Subcutaneous adipose tissue (tissue), 4 donors: ENCODE data around the gene SEMA4D. TPM values are rescaled to one million over a fixed set of nuclear protein-coding genes. Genes with fewer than 3 reads are reported as not detected.

Experiments used
- total RNA-seq, 4 donors: library from RNA; depleted of rRNA; stranded (reverse); fragments of >200 nt; gene quantifications; one replicate each; pipeline ENCODE4 v1.1.0, GENCODE V29; 2016
- TF ChIP-seq, protein P1 (sequence below): fragments of 450-650 bp; IDR thresholded peaks from one replicate; pipeline ENCODE4 v1.5.1; 2016; ENCODE audit warnings: low read depth, mild to moderate bottlenecking, control low read depth, antibody characterized with exemption, moderate library complexity

Gene SEMA4D
- total RNA-seq, 4 donors from 2014 or later: 6.0 to 18.3 (median 10.9) TPM

DNA sequence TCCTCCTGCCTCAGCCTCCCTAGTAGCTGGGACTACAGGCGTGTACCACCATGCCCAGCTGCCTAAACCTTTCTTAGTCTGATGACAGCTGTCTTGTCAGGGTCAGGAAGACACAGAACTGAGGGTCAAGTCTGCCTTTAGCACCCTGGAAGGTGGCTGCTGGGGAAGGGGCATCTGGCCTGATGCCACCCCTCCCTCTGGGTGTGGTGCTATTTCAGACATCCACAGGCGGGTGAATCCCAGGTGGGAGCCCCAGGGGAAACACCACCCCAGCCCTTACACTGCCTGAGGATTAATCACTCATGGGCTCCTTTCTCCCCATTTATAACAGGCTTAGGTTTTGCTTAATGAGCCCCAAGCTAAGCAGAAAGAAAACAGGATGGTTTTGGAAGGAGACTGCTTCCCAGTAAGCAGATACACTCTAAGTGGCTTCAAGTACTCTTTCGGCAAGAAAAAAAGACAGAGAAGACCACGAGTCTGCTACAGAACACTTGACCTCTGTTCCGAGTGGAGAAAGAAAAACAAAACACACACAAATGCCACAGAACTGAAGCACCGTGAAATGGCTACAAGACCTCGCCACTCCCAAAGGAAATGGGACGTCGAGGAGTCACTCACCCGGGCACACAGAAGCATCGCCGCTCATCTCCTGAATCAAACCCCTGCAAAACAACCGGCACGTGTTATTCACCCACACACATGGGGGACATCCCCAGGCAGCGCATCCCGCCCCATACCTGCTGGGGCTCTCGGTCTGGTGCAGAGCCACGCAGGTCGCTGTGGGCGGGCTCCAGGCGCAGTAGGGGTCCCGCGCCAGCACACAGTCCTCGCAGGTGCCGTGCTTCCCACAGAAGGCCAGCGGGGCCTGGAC lies 117.2 kb downstream of the SEMA4D start:
- TF ChIP-seq, protein P1, sequence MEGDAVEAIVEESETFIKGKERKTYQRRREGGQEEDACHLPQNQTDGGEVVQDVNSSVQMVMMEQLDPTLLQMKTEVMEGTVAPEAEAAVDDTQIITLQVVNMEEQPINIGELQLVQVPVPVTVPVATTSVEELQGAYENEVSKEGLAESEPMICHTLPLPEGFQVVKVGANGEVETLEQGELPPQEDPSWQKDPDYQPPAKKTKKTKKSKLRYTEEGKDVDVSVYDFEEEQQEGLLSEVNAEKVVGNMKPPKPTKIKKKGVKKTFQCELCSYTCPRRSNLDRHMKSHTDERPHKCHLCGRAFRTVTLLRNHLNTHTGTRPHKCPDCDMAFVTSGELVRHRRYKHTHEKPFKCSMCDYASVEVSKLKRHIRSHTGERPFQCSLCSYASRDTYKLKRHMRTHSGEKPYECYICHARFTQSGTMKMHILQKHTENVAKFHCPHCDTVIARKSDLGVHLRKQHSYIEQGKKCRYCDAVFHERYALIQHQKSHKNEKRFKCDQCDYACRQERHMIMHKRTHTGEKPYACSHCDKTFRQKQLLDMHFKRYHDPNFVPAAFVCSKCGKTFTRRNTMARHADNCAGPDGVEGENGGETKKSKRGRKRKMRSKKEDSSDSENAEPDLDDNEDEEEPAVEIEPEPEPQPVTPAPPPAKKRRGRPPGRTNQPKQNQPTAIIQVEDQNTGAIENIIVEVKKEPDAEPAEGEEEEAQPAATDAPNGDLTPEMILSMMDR: no peak

DNA sequence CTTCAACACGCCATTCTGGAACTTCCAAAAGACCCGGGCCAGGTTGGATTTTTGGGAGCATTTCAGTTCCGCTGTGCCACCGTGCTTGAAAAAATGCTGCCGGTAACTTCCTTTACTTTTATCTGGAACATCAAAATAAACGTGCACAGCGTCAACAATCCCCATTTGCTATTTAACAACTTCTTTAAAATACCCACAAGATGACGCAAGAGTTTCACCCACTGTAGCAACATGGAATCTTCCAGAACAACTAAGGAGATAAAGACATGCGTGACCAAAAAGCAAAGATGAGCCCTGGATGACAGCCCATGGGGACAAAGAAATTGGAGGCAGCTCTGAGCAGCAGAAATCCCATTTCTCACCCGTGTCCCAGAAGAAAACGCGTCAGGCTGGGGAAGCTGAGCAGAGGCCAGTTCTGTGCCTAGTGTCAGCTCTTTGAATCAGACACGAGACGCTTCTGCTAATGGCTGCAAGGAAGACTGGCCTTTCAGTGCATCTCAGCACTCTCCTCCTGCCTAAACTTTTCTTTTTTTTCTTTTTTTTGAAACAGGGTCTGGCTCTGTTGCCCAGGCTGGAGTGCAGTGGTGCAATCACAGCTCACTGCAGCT lies 118.3 kb downstream of the SEMA4D start:
- TF ChIP-seq, protein P1: no peak

DNA sequence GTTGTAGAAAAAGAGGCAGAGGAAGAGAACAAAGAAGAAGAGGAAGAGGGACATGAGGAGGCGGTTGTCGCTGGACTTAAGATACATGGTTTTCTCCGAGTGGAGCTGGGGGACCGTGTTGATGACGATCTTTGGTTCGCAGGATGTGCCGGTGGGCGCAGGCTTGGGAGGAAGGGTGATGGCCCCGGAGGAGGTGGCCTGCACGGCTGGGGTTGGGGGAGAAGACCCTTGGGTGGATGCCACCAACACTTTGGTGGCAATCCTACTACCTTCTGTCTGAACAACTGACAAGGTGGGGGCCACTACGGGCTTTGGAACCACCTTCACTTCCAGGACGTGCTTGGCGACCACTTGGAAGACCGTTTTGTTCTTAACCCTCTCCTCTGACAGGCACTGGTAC lies 118.9 kb downstream of the SEMA4D start:
- TF ChIP-seq, protein P1: no peak

DNA sequence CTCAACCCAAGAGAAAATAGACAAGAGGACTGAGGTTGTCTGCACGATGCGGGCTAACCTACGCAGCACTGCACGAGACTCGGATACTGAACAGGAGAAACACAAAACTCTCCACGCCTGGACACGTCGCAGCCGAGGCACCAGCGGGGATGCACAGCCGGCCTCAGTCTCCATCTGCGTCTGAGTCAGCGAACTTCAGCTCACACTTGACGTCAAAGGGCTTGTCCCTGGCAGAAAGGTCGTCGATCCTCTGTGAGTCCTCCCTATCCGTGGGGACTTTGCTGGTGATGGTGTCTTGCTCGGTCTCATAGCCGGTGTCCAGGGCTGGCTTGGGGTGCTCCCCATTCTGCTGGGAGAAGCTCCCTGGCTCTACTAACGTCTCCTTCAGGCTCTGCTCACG lies 119.4 kb downstream of the SEMA4D start:
- TF ChIP-seq, protein P1: no peak

DNA sequence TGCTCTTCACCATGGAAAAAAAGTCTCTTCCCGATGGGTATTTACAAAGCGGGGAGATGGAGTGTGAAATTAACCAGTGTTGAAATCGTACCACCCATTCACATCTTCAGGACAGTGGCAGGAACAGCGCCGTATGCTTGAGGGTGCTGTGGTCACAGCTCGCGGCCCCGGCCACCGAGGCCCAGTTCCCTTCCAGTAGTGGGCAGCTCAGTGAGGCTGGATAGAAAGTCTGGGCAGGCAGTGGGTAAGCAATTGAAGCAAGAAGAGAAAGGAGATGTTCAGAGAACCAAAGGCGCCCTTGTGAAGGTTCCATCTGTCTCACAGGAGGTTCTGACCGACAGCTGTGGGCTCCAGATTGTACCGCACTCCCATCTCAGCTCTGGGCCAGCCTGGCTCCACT lies 120.5 kb downstream of the SEMA4D start:
- TF ChIP-seq, protein P1: no peak

DNA sequence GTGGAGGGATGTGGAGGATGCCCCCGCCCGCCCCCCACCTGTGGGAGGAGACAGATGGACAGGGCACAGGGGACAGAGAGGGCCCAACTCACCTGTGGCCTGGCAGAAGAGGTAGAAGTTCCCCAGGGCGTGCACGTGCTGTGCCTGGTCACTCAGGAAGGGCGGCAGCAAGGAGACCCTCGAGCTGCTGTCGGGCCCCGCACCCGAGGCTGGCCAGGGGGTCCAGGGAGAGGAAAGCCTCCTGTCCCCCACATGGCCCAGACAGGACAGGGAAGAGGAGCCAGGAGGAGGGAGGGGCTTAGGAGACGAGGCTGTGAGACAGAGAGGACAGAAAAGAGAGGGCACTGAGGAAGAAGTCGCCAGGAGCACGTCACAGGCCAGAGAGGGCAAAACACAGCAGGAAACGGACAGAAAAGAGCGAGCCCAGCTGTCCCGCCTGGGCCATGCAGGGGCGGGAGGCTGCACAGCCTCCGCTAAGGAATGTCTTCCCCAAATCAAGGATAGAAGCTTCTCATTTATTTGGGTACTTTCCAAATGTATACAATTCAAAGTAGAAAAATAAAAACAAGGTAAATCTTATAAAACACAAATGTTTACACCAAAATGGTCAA lies 121.1 kb downstream of the SEMA4D start:
- TF ChIP-seq, protein P1: no peak

DNA sequence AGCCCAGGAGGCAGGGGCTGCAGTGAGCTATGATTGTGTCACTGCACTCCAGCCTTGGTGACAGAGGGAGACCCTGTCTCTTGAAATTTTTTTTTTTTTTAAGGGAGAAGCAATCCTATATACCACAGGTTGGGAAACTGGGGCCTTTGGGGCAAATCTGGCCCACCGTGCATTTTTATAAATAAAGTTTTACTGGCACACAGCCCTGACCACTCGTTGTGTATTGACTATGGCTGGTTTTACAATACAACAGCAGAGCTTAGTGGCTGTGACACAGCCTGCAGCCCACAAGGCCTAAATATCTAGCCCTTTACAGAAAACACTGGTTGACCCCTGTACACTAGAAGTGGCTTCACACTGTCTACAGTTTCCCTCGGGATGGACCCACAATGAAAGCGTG lies 121.6 kb downstream of the SEMA4D start:
- TF ChIP-seq, protein P1: no peak
